ENCODE data around the gene ZNF780A. TPM values are rescaled to one million over a fixed set of nuclear protein-coding genes. Genes with fewer than 3 reads are reported as not detected.

Gene ZNF780A
- total and polyA plus RNA-seq, 2 of the 13 experiments (the other 11 are each of a cell fraction or from before 2014, with no cell fraction given), result 13.5 to 22.7 TPM

GRCh38 chr19:40090241-40091204 lies at the start of gene ZNF780A (continued):
- TF ChIP-seq CBFB (CRISPR knock-in tag; IDR thresholded peaks at IDR 0.05) (peak; percentile 30; the same call in 1 of the 2 replicates), TCF7L2 (IDR thresholded peaks at IDR 0.05; ENCODE audit: low read depth, low read length) (no peak), TFE3 (CRISPR knock-in tag; IDR thresholded peaks at IDR 0.05) (peak; percentile 43; the same call in 1 of the 2 replicates), ZNF710 (CRISPR knock-in tag; IDR thresholded peaks at IDR 0.05; ENCODE audit: borderline replicate concordance) (peak; percentile 70; the same call in 1 of the 2 replicates), ZSCAN25 (CRISPR knock-in tag; IDR thresholded peaks at IDR 0.05) (no peak), IKZF5 (CRISPR knock-in tag; IDR thresholded peaks at IDR 0.05) (peak; percentile 80; the same call in 1 of the 2 replicates), TBX3 (IDR thresholded peaks at IDR 0.05; ENCODE audit: borderline replicate concordance) (peak; percentile 57; the same call in 1 of the 2 replicates), ZNF598 (CRISPR knock-in tag; IDR thresholded peaks at IDR 0.05; ENCODE audit: borderline replicate concordance) (0 out of 2 replicates have a peak, but pooled peaks have one; percentile 89), ATF1 (CRISPR knock-in tag; IDR thresholded peaks at IDR 0.05) (peak; percentile 89), TSC22D2 (CRISPR knock-in tag; IDR thresholded peaks at IDR 0.05; ENCODE audit: borderline replicate concordance) (0 out of 2 replicates have a peak, but pooled peaks have one; percentile 43), ZNF782 (CRISPR knock-in tag; IDR thresholded peaks at IDR 0.05; ENCODE audit: borderline replicate concordance) (no peak), MIXL1 (CRISPR knock-in tag; IDR thresholded peaks at IDR 0.05) (peak; percentile 45; the same call in 1 of the 2 replicates), ZBTB7B (CRISPR knock-in tag; IDR thresholded peaks at IDR 0.05) (peak; percentile 61; the same call in 1 of the 2 replicates), RCOR2 (CRISPR knock-in tag; IDR thresholded peaks at IDR 0.05) (0 out of 2 replicates have a peak, but pooled peaks have one; percentile 26), BATF2 (CRISPR knock-in tag; IDR thresholded peaks at IDR 0.05) (no peak), ZNF317 (CRISPR knock-in tag; IDR thresholded peaks at IDR 0.05) (peak; percentile 82), U2AF1 (optimal IDR thresholded peaks at IDR 0.05; ENCODE audit: low read depth, low read length) (peak; percentile 71), FOXC1 (CRISPR knock-in tag; IDR thresholded peaks at IDR 0.05; ENCODE audit: borderline replicate concordance) (peak; percentile 38; the same call in 1 of the 2 replicates), FOXP4 (CRISPR knock-in tag; IDR thresholded peaks at IDR 0.05) (peak; percentile 53; the same call in 1 of the 2 replicates)
